Fibroblast of pulmonary artery (primary cell): ENCODE measurements around the gene TAX1BP3.
A peak's percentile ranks its signal among the peaks of the same experiment; 100 is the strongest.

Experiments used
- DNase-seq: peaks from one replicate; pipeline ENCODE4 v3.0.0-alpha.2; 2010; ENCODE audit warnings: low read depth
- H3K4me3 ChIP-seq: replicated peaks from 2 replicates; pipeline ENCODE4 v1.5.1; 2011; ENCODE audit warnings: low read depth, mild to moderate bottlenecking, control low read depth, low read length, moderate library complexity
- CTCF ChIP-seq: IDR thresholded peaks from 2 replicates; pipeline ENCODE4 v1.5.1; 2011; ENCODE audit warnings: mild to moderate bottlenecking, control low read depth, low read length, inconsistent platforms; ENCODE audit errors: missing control alignments

The TAX1BP3 gene

GRCh38 chr17:3667366-3668278, 756 bp downstream of the TAX1BP3 start:
- DNase-seq: peak; percentile 93
- TF ChIP-seq CTCF: no peak

GRCh38 chr17:3666516-3666915, 1.9 kb downstream of the TAX1BP3 start:
- peak overlapping the region; percentile 77 for H3K4me3 ChIP-seq
- no peak for TF ChIP-seq CTCF
- DNase-seq: no peak

More at GRCh38 chr17:3667366-3668278, 756 bp downstream of the TAX1BP3 start:
- peak overlapping the region; percentile 77 for H3K4me3 ChIP-seq

GRCh38 chr17:3665834-3666233, 2.5 kb downstream of the TAX1BP3 start:
- no peak overlapping the region for H3K4me3 ChIP-seq
- DNase-seq: no peak
- no peak for TF ChIP-seq CTCF

- H3K4me3 ChIP-seq: no peak overlapping the region
- DNase-seq: no peak
- TF ChIP-seq CTCF: no peak
Observed at GRCh38 chr17:3663102-3664011, 5.0 kb downstream of the TAX1BP3 start.

GRCh38 chr17:3660311-3660891, 8.0 kb downstream of the TAX1BP3 start:
- no peak for TF ChIP-seq CTCF
- no peak for DNase-seq
- H3K4me3 ChIP-seq: no peak overlapping the region

GRCh38 chr17:3659541-3660111, 8.8 kb downstream of the TAX1BP3 start:
- DNase-seq: peak; percentile 87
- peak; percentile 29 for TF ChIP-seq CTCF
- H3K4me3 ChIP-seq: no peak overlapping the region
